ENCODE data around the gene SLC16A11.

- no peak for TF ChIP-seq CTCF (IDR thresholded peaks at IDR 0.05)
- no peak for TF ChIP-seq POLR2A (IDR thresholded peaks at IDR 0.05)
- TF ChIP-seq POLR2AphosphoS5 (IDR thresholded peaks at IDR 0.05): no peak
Measured at GRCh38 chr17:7067198-7067597, 23.3 kb upstream of the SLC16A11 start.
